Fibroblast of mammary gland (primary cell): ENCODE results near the gene SIMC1.
A peak's percentile ranks its signal among the peaks of the same experiment; 100 is the strongest.

Experiments used
- DNase-seq: peaks from one replicate; pipeline ENCODE4 v3.0.0-alpha.2; 2010; ENCODE audit warnings: low read depth
- H3K4me3 ChIP-seq: 2 replicates; pipeline ENCODE4 v1.5.1; 2011; ENCODE audit warnings: low read depth, mild to moderate bottlenecking, low read length, moderate library complexity; ENCODE audit not compliant: control insufficient read depth
- TF ChIP-seq, protein P1 (sequence below): conservative IDR thresholded peaks from 2 replicates; pipeline ENCODE4 v1.5.1; 2011; ENCODE audit warnings: low read depth, low read length, inconsistent platforms; ENCODE audit not compliant: control insufficient read depth, insufficient read depth

SIMC1 gene

DNA sequence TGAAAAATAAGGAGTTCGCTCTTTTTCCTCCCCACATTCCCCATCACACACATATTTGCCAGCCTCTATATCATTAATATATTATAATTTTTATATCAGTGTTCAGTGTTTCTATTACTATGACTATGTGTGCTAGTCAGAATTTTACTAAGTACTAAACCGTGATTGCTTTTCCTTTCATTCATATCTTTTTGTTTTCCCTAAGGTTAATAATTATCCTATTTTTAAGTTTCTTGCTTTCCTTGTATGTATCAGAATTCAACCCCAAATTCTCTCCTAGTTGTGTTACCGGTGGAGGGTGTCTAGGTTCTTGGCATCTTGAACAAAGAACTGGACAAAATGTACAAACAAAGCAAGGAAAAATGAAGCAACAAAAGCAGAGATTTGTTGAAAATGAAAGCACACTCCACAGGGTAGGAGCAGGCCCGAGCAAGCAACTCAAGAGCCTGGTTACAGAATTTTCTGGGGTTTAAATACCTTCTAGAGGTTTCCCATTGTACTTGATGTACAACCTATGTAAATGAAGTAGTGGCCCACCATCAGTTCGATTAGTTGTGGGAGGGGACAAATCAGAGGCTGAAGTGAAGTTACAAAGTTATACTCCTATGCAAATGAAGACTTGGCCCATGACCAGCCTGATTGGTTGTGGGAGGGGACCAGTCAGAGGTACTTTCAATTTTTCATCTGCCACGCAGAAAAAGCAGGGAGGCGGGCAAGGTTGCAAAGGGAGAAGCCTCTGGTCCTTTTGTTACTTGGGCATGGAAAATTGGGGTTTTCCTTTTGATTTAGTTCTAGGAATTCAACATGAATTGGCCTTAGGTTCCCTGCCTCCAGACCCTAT lies 79.5 kb downstream of the SIMC1 start:
- TF ChIP-seq, protein P1, sequence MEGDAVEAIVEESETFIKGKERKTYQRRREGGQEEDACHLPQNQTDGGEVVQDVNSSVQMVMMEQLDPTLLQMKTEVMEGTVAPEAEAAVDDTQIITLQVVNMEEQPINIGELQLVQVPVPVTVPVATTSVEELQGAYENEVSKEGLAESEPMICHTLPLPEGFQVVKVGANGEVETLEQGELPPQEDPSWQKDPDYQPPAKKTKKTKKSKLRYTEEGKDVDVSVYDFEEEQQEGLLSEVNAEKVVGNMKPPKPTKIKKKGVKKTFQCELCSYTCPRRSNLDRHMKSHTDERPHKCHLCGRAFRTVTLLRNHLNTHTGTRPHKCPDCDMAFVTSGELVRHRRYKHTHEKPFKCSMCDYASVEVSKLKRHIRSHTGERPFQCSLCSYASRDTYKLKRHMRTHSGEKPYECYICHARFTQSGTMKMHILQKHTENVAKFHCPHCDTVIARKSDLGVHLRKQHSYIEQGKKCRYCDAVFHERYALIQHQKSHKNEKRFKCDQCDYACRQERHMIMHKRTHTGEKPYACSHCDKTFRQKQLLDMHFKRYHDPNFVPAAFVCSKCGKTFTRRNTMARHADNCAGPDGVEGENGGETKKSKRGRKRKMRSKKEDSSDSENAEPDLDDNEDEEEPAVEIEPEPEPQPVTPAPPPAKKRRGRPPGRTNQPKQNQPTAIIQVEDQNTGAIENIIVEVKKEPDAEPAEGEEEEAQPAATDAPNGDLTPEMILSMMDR = no peak
- DNase-seq = no peak
- H3K4me3 ChIP-seq = no peak overlapping the region

DNA sequence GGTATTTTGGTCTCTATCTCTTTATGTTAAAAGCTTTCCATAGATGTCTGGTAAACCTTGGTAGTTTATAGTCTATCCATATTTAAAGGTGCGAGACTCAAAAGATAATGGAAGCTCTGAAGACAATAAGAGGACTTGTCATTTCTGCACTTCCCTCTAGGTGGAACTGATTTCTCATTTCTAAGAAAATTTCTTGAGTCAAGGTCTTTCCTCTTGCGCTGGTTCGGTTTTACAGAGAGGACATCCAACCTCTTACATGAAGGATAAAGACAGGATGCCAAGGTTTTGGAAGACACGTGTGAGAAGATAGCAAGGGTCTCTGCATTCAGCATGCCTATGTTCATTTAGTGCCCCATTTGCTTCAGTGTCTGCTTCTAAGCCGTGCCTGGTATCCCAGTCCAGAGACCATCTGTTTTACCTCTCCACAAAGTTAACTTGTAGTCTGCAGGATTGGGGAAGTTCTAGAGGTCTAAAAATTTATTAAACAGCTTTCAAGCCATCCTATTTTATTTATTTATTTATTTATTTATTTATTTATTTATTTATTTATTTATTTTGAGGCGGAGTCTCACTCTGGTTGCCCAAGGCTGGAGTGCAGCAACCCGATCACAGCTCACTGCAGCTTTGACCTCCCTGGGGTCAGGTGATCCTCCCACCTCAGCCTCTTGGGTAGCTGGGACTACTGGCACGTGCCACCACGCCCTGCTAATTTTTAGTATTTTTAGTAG lies 81.8 kb downstream of the SIMC1 start:
- DNase-seq = peak; percentile 40
- no peak overlapping the region for H3K4me3 ChIP-seq
- TF ChIP-seq, protein P1 = peak; percentile 28

DNA sequence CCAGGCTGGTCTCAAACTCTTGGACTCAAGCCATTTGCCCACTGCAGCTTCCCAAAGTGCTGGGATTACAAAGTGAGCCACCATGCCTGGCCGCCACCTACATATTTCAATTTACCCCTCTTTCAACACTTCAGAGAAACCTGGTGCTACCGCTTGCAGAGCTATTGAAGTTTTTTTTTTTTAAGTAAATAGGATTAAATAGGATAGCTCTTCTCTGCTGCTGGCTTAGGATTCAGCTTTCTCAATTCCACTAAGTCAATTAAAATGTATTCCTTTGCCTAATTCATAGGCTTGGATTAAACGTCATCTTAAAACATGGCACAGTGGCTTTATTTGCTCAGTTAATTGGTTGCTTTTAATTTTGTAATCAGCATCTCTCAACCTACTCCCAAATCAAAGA lies 82.4 kb downstream of the SIMC1 start:
- no peak for DNase-seq
- no peak overlapping the region for H3K4me3 ChIP-seq
- TF ChIP-seq, protein P1 = no peak

DNA sequence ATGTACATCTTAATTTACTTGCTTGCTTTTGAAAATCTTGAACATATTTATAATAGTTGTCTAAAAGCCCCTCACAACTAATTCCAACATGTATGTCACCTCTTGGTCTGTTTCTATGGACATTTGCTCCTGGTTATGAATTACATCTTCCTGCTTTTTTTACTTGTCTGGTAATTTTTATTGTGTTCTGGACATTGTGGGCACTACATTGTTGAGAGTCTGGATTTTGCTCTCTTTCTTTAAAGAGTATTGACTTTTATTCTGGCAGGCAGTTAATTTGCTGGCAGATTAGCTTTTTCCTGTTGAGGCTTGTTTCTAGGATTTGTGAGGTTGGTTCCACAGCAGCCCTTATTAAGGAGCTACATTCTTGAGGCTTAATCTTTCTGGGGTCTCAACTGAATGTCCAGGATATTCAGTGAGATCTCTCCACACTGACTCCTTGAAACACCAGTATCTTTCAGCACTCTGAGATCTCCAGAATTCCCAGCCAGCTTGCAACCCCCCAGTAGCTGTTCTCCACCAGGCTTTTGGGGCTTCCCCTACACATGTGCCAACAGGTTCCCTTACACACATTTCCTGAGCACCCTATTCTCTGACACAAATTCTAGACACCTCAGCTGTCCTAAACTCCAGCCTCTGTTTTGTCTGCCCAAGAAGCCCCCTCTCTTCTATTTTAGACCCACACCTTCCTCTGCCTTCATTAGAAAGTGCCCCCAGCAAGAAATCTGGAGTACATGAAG lies 96.0 kb downstream of the SIMC1 start:
- DNase-seq = no peak
- H3K4me3 ChIP-seq = no peak overlapping the region
- TF ChIP-seq, protein P1 = no peak

DNA sequence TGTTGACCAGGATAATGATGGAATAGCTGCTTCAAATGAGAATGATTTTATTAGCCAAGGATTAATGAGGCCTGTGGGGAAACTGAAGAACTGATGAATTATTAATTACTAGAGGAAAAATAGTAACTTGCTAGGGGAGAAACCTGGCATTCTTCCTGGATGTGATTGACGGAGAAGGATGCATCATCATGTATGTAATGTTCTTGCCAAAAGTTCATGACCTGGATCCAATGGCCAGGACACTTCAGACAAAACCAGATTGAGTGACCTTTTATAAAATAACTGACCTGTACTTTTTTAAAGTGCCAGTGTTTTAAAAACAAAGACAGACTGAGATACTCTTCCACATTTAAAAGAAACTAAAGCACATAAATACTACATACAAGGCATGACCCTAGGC lies 99.7 kb downstream of the SIMC1 start:
- H3K4me3 ChIP-seq = no peak overlapping the region
- DNase-seq = peak; percentile 63
- TF ChIP-seq, protein P1 = no peak

DNA sequence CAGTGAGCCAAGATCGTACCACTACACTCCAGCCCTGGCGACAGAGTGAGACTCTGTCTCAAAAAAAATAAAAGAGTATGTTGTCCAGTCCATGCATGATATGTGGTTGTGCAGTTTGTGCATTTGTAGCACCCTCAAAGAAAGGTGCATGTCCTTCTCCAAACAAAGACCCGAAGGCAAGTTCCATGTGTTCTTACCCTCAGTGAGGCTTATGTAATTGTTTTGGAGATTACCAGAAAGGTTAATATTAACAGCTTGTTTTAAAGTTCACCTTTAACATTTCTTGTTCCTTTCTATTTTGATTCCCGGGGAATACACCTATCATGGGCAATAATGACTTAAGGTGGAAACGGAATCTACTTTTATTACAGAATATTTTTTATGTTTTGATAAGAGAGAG lies 101.1 kb downstream of the SIMC1 start:
- TF ChIP-seq, protein P1 = no peak
- no peak overlapping the region for H3K4me3 ChIP-seq

More for the DNA sequence above, 101.1 kb downstream of the SIMC1 start:
- no peak for DNase-seq
